ENCODE results near the gene LRCH1.

The LRCH1 gene

DNA sequence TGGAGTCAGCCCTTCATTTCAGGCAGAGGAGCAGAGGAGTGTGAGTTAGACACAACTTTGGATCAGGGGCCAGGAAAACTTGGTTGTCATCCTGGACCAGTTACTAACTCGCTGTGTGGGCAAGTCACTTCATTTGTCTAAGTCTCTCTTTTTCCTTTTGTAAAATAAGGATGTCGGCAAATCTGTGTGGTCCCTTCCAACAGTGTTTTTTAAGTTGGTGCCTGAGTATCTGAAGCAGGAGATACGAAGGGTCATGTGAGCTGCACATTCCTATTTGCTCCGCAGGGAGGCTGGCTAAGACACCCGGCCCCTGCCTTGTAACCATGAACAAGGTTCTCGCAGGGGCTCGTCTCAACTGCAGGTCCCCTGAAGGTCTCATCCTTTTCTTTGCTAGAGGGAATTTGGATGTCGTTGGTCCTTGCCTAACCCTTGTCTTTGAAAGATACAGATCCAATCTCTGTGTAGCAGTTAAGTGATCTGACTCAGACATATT is 64.3 kb downstream of the LRCH1 start:
- no peak for DNase-seq

DNA sequence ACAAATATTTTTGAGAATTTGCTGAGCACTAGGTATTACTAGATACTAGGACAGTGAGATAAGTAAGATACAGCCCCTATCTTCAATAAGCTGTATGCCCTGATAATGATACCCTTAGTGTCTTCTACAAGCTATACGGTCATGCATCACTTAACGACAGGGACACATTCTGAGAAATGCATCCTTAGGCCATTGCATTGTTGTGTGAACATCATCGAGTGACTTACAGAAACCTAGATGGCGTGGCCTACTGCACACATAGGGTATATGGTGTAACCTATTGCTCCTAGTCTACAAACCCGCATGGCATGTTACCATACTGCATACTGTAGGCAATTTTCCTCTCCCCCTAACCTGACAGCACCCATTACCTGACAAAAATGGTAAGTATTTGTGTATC is 64.9 kb downstream of the LRCH1 start:
- DNase-seq: no peak

DNA sequence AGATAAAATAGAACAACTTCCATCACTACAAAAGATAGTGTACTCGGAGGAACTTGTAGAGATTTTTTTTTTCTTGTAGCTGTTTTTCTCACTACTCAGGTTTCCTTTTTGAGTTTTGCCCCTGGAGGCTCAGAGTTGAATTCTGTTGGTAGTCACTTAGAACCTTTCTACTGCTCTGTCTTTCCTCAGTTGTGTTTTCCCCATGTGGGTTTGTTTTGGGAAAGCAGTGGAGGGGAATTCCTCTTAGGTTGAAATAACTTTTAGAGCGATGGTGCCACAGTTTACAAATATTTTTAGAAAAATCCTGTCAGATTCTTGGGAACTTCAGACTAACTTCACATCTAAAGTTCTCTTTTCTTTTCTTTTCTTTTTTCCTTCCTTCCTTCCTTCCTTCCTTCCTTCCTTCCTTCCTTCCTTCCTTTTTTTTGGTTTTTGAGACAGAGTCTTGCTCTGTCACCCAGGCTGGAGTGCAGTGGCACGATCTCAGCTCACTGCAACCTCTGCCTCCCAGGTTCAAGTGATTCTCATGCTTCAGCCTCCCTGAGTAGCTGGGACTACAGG is 65.8 kb downstream of the LRCH1 start:
- DNase-seq: no peak

DNA sequence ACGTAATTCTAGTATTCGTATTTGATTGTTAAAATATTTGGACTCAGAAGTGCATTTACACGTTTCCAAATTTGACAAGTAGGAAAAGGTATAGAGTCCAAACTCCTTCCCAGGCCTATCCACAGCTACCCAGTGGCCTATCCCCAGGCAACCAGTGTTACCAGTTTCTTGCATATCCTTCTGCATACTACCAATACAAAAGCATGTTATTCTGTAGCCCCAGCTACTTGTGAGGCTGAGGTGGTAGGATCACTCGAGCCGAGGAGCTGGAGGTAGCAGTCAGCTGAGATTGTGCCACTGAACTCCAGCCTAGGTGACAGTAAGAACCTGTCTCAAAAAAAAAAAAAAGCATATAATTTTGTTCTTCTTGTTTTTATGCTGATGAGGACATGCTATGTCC is 67.1 kb downstream of the LRCH1 start:
- no peak for DNase-seq

DNA sequence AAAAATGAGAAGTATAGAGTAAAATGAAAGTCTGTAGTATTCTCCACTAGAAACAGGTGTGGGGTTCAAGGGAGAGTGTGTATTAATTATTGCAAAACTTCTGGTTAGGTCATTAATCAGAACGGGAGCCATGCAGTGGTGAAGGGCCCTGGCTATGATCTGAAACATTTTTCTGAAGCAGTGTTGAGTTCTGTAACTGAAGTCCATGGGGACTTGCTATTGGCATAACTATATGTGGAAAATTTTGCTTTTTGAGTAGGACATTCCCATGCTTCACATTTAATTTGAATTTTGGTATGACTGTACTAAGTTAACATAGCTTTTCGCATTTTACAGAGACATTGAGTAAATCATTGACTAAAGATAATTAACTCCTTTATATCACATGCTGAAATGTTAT is 67.5 kb downstream of the LRCH1 start:
- no peak for DNase-seq

DNA sequence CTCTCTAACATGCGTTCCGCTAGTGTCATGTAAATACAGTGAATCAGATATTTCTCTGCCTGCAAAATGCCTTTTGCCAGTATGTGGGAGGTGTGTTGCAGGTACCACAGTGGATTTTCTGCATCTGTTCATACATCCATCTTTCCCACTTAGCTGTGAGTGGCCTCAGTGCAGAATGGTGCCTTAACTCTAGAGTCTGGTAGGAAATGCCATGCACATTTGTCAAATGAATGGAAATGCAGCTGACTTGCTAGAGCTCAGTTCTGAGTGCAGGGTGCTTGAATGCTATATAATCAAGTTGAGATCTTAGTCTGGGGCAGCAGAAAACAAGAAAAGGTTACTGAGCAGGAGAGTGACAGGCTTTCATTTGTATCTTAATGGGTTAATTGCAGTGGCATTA is 68.2 kb downstream of the LRCH1 start:
- DNase-seq: no peak

DNA sequence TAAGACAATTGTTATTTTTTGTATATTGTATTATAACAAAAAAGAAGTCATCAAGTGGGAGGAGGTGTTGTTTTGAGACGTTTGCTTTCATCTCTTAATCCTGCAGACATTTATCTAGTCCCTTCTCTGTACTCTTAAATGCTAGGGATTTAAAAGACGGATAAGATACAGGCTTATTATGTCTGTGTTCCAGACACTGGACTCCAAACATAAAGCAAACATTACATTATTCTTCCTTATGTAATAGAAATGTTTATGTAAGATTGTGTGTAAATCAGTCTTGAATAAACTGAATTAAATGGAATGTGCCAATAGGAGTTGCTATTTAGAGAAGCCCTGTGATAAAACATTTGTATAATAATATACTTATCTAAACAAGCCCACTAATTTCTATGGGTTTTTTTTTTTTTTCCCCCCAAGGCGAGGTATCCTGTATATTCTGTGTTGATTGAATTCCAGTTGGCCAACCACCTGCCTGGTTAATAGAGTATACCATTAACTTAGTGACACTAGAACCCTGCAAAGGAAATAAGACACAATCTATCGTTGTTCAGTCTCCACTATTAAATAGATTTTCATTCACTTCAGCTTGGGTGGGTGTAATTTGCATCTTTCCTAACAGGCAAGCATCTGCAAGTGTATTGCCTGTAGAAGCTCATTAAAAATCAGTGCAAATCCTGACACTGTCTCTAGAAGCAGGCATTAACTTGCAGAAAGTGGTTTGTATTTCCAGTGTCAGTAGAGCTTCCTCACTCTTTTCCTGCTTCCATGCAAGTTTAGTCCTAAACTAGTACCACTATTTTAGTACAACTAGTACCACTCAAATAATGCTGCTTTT is 69.0 kb downstream of the LRCH1 start:
- DNase-seq: no peak

DNA sequence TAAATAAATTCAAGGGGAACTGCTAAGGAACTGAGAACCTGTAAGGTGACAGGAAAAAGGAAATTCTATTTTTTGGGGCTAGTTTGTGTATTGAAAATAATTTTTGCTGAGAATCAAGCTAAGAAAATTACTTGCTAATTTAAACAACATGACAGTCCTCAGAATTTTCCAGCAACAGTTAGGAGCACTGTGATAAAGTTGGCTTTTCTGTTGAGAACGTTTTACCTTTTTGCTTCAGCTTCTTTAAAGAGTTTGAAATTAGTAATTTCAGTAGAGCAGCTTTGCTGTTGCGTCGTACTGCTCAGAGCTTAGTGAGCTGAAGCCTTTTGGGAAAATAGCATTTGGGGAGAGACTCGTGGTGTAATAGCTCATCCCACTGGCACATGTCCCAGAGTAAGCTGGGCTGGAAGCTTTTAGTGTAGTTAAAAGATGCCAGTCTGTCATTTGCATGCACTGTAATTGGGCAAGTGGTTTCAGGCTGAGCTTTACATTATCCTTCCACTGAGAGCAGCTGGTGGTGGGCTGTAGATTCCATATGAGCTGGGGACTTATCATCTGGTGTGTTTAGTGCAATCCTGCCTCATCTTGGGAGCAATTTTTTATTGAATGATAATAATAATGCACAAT is 69.8 kb downstream of the LRCH1 start:
- no peak for DNase-seq

DNA sequence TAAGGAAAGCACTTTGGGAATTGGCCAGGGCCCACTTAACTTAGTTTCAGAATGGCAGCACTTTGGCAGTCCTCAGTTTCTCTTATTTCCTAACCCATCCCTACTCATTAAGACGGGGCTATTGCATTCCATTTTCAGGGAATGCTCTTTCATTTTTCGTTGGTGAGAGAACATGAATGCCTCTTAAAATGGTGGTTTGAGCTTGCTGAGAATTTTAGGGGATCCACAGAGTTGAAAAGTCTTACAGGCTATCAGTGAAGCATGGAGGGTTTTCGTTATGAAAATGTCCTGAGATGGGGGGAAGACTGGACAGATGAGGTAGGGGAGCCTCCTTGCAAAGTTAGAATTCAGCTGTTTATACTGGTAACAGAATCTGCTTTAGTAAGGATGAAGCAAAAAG is 71.4 kb downstream of the LRCH1 start:
- DNase-seq: no peak

DNA sequence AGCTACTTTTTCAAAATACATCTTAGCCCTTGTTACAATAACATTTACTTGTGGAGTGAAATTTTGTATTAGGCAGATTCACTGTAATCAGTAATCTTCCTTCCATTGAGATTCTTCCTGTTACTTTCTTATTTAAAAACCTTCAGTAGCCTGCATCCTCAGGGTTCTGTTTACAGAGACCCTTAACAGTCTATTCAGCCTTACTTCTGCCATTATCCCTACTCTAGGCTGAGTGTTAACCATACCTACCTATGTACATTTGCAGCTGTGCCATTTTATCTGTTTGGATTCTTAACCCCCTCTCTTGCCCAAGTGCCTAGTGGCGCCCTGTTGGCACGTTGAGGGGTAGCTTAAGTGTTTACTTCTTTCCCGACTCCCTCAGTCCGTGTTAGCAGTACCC is 71.9 kb downstream of the LRCH1 start:
- DNase-seq: no peak

DNA sequence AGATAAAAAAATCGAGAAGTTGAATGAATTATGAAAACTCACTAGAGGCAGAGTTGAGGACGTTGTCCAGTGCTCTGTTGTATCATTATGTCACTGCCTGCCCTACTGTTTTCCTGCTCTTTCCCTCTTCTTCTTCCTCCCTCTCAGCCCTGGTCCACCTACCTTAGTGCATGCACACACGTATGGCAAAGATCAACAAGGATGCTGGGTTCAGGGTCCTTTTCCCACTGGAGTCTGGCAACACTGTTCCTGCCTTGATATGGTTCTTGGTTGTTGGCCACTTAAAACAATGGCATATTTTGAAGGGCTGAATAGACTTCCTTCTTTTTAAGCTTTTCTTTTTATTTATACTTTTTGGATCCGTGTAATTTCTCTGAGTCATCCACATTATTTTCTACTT is 74.5 kb downstream of the LRCH1 start:
- no peak for DNase-seq

DNA sequence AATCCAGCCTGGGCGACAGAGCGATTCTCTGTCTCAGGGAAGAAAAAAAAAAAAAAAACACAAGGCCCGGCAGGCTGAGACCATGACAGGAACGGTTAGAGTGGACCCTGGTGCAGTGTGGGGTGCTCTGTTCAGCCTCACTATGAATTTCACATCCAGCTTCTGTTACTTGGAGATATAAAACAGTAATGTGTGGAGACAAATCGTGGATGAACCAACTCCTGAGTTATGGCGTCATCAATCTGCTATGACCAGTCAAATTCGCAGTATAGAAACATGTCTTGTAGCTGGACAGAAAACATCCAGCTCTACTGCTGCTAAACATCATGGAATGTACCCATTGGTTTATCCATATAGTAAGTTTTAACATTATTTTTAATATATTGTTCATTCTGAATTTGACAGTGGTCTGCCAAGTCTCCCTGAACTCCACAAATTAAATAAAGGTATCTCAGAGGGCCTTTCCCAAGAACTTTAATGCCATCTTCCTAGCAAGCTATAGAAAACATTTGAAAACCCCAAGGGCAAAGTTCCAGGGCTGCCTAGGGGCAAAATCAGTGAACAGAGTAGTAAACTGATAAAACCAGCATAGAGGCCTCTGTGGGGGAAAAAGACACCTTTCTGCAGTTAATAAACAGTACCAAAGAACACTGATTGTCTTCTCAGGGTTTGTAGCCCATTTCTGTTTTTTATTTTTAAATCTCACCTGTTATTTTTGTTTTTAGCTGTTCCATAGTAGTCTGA is 75.8 kb downstream of the LRCH1 start:
- no peak for DNase-seq

DNA sequence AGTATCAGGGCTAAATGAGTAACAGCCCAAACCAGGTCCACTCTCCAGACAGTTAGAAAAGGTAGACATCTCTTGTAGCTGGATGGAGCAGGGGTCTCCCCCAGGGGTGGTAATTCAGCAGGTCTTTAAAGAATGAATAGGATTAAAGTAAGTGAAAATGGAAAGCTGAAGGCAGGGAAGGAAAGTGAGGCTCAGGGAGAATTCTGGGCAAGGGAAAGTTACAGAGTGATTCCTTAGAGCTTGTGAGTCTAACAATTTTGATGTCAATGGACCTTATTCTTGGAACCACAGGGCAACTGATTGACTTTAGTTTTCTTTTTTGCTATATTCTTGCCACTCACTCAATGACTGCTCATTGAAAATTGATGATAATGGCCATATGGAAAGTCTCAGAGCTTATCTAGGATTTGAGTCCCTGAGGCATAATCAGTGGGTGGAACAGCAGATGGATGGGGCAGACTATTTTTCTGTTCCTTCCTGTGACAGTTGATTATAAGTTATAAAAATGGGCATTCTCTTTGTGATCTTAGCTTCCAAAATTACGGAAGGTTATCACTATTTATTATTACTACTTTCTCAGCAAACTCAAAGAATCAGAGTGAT is 76.9 kb downstream of the LRCH1 start:
- DNase-seq: no peak

DNA sequence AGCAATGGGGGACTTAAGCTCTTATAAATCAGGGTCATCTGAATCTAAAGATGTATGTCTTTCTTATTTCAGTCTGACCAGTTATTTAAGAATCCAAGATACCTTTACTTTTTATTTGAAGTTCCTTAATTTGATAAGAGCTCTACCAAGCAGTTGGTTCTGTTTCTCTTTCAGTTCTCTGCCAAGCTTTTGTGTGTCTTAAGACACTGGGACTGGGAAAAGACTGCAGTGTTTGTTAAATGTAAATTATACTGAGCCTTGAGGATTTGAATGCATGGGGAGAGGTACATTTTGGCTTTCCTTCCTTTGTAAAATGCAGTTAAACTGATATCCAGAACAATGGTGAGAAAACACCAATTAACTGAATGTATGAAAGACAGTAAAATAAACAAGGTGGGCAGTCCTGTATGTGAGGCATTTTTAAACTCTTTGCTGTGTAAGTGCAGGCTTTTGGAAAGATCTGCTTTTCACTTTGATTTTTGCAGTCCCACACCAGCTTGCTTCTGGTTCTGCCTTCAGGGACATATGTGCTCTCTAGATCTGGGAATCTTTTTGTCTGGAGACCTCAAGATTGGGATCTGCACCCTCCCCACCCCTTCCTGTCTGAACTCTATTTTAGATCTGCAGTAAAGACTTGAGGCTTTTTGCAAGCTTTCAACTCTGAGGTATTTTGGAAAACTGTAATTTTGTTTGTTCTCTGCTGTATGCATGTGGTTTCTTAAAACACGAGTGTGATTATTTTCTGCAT is 77.6 kb downstream of the LRCH1 start:
- DNase-seq: no peak

DNA sequence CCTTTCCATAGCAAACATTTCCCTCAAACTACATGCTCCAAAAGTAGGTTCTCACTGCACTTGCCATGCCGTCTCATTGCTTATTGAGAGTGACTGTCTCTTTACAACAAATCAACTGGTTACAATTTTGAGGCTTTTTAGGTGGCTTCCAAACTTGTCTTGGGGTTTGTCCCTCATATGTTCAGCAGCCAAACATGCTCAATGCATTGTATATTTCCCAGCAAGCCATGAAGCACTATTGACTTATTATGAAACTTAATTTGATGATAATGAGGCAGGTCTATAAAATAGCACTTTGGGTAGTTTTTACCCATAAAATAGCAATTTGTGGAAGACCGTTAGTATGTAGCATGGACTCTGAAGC is 78.2 kb downstream of the LRCH1 start:
- no peak for DNase-seq

DNA sequence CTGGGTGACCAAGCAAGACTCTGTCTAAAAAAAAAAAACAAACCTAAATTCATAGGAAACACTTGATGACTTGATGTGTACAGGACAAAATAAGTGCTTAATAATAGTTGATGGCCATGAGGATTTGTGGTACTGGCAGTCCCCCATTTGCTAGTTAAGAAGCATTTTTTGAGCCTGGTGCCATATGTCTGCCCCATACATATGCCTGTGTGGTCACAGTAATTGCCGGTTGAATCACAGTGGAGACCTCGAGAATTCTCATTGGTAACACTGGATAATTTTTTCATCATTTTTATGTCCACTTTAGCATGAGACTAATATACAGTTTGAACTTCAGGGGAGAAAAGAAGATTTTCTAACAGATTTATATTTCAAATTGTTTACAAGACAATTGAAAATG is 79.2 kb downstream of the LRCH1 start:
- no peak for DNase-seq

DNA sequence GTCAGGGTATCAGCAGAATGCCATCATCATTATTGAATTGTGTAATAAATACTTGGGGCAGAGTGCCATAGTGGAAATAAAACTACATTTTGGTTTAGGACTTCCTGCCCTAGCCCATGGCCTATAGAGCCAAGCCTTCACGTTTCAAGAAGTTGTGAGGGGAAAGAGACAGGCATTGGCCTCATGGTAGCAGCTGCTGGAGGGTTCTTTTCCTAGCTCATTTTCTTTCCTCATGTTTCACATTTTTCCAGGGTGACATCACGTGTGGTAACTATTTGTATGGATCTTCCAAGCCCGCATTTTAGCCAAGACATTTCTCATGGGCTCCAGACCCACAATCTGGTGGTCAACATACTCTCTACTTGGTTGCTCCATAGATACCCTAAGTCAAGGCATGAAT is 80.4 kb downstream of the LRCH1 start:
- DNase-seq: no peak

DNA sequence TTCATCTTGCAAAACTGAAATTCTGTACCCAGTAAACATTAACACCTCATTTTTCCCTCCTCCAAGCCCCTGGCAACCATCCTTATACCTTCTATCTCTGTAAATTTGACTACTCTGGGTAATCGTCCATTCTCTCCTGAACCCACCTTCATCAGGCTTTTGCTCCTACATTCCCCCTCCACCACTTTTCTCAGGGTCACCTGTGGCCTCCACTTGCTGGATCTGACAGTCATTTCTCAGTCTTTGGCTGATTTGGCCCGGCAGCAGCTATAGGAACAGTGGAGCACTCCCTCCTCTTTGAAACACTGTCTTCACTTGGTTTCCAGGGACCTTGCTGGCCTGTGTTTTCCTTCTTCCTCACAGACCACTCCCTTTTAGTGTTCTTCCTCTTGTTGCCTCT is 83.5 kb downstream of the LRCH1 start:
- DNase-seq: no peak

DNA sequence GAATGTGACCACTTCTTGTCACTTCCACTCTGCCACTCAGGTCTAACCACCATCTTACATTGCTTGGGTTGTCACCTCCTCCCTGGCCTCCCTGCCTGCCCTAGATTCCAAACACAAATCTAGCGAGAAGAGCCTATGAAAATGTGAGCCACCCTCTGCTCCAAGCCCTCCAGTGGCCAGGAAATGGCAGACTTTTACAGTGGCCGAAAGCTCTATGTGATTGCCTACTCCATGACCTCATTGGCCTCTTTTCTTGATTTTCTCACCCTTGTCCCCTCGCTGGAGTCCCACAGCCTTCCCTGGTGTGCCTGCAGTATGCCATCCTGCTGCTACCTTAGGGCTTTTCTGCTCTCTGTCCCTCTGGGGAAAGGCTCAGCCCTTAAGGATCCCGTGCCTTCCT is 84.2 kb downstream of the LRCH1 start:
- no peak for DNase-seq

DNA sequence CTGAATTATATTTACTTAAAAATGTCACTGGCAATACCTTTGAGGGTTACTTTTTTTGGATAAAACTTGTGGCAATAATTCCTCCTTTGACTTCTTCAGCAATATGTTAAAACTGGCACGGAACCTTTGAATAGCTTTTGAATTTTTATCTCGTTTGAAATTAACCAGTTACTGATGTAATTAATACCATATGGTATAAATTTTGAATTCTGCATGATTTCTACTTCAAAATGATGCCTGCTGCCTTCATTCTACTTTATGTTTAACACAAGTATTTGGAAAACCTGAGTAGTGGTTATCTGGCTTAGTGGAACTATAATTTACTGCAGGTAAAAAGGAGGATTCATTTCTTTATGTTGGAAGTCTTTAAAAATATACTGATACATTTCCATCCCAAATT is 85.3 kb downstream of the LRCH1 start:
- DNase-seq: no peak

DNA sequence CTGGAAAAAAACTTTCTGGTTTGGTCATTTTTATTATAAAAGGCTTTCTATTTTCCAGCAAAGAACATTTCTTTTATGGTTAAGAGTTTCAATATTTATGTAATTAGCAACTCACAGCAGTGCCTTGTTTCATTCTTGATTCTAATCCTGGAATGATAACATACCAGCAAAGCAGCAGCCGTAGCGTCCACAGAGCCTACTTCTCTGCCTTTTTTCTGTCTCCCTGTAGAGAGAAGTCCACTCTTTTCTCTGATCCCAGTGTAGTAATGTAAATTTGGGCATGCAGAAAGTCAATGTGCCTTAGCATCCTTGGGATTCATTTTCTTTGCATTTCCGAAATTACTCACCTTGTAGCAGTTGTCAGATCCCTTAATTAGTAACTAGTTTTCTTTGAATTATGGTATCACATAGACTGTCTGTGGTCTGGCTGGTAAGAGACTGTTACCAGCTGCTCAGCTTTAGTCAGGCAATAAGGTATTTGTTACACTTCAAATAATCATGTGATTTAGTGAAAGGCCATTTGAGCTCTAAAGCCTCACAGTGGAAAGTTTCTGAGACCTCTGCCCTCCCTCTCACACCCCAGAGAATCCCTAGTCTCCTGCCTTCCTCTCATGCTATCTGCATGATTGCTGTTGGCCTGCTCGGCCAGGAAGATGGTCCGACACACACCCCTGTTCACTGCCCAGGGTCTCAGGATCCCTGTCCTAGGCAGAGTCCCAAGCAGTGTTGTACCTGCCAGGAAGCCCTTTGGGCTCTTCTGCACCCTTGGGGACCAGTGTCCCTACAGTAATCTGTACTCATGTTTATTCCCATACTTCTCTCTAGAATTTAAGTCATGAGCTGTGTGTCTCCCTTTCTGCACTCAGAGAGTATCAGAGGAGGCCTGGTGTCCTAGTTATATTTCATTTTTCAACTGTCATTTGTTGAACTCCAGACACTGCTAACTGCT is 86.3 kb downstream of the LRCH1 start:
- DNase-seq: no peak

Data from activated CD4-positive, alpha-beta T cell treated with anti-CD3 and anti-CD28 coated beads for 4 hours (primary cell).